ENCODE measurements around the gene ABCD1. TPM values are rescaled to one million over a fixed set of nuclear protein-coding genes. Genes with fewer than 3 reads are reported as not detected.

ABCD1 gene
- total and polyA plus RNA-seq, 4 donors, result 5.7 to 19.7 (median 10.3) TPM

- no peak overlapping the region for H3K4me3 ChIP-seq
- ATAC-seq (ENCODE audit: insufficient read depth, low FRiP score) (no peak), DNase-seq (peak in 1 of 3 donors; percentile 12)
- no peaks in the 10 kb centered on the region for H3K4me1 ChIP-seq (ENCODE audit: control insufficient read depth in 5 of 5, insufficient read depth in 5 of 5, low read length in 5 of 5)
- H3K9me3 ChIP-seq (ENCODE audit: control insufficient read depth in 4 of 4, insufficient read depth in 3 of 4, low read length in 3 of 4), result peaks cover 0 to 6% (median 1%) of the 10 kb centered on the region in 4 donors
- H3K27me3 ChIP-seq (ENCODE audit: control insufficient read depth in 3 of 3, insufficient read depth in 3 of 3, low read length in 2 of 3), result peaks cover 0 to 4% (median 0%) of the 10 kb centered on the region in 3 donors
- TF ChIP-seq CTCF (IDR thresholded peaks at IDR 0.05; ENCODE audit: control extremely low read depth, extremely low read depth), result no peak
- 37 to 44% methylated on average over 12 to 21 of the region's 21 CpGs for WGBS, 2 donors
- H3K9ac ChIP-seq (ENCODE audit: insufficient read depth in 1 of 2, low read length in 2 of 2), result no peak overlapping the region
- no peak overlapping the region for H3K27ac ChIP-seq (ENCODE audit: low read depth in 1 of 2, low read length in 1 of 2)
- no peaks in the 10 kb centered on the region for H3K36me3 ChIP-seq (ENCODE audit: control insufficient read depth in 4 of 4, insufficient read depth in 4 of 4, low read length in 4 of 4)
Observed at GRCh38 chrX:153684467-153685155, 40.0 kb upstream of the ABCD1 start.

- Histone ChIP-seq H3K27ac (ENCODE audit: low read depth in 1 of 2, low read length in 1 of 2) (no peak overlapping the region), H3K9ac (ENCODE audit: insufficient read depth in 1 of 2, low read length in 2 of 2) (no peak overlapping the region), H3K4me1 (ENCODE audit: control insufficient read depth in 5 of 5, insufficient read depth in 5 of 5, low read length in 5 of 5) (no peaks in the 10 kb centered on the region), H3K36me3 (ENCODE audit: control insufficient read depth in 4 of 4, insufficient read depth in 4 of 4, low read length in 4 of 4) (no peaks in the 10 kb centered on the region), H3K4me3 (no peak overlapping the region), H3K27me3 (ENCODE audit: control insufficient read depth in 3 of 3, insufficient read depth in 3 of 3, low read length in 2 of 3) (peaks cover 0 to 4% (median 0%) of the 10 kb centered on the region in 3 donors), H3K9me3 (ENCODE audit: control insufficient read depth in 4 of 4, insufficient read depth in 3 of 4, low read length in 3 of 4) (peaks cover 0 to 5% (median 1%) of the 10 kb centered on the region in 4 donors)
- DNase-seq (no peak), ATAC-seq (ENCODE audit: insufficient read depth, low FRiP score) (no peak)
- 54 to 61% methylated on average over 18 to 21 of the region's 21 CpGs for WGBS, 2 donors
- TF ChIP-seq CTCF (IDR thresholded peaks at IDR 0.05; ENCODE audit: control extremely low read depth, extremely low read depth), result no peak
Observed at GRCh38 chrX:153685156-153685536, 39.5 kb upstream of the ABCD1 start.

- 78 to 80% methylated on average over 18 to 24 of the region's 24 CpGs for WGBS, 2 donors
- no peak overlapping the region for H3K9ac ChIP-seq (ENCODE audit: insufficient read depth in 1 of 2, low read length in 2 of 2)
- ATAC-seq (ENCODE audit: insufficient read depth, low FRiP score) (no peak), DNase-seq (no peak)
- H3K9me3 ChIP-seq (ENCODE audit: control insufficient read depth in 4 of 4, insufficient read depth in 3 of 4, low read length in 3 of 4), result peaks cover 0 to 3% (median 1%) of the 10 kb centered on the region in 4 donors
- H3K4me3 ChIP-seq, result no peak overlapping the region
- no peak for TF ChIP-seq CTCF (IDR thresholded peaks at IDR 0.05; ENCODE audit: control extremely low read depth, extremely low read depth)
- H3K27ac ChIP-seq (ENCODE audit: low read depth in 1 of 2, low read length in 1 of 2), result no peak overlapping the region
- H3K27me3 ChIP-seq (ENCODE audit: control insufficient read depth in 3 of 3, insufficient read depth in 3 of 3, low read length in 2 of 3), result peaks cover 0 to 4% (median 0%) of the 10 kb centered on the region in 3 donors
- H3K36me3 ChIP-seq (ENCODE audit: control insufficient read depth in 4 of 4, insufficient read depth in 4 of 4, low read length in 4 of 4), result no peaks in the 10 kb centered on the region
- no peaks in the 10 kb centered on the region for H3K4me1 ChIP-seq (ENCODE audit: control insufficient read depth in 5 of 5, insufficient read depth in 5 of 5, low read length in 5 of 5)
Observed at GRCh38 chrX:153685751-153686696, 38.6 kb upstream of the ABCD1 start.

All from lung (tissue), 12 donors.